ENCODE results near the gene POLRMT. TPM values are rescaled to one million over a fixed set of nuclear protein-coding genes. Genes with fewer than 3 reads are reported as not detected.

The POLRMT gene
- total and polyA plus RNA-seq, 8 donors: 28.5 to 44.7 (median 39.7) TPM

DNA sequence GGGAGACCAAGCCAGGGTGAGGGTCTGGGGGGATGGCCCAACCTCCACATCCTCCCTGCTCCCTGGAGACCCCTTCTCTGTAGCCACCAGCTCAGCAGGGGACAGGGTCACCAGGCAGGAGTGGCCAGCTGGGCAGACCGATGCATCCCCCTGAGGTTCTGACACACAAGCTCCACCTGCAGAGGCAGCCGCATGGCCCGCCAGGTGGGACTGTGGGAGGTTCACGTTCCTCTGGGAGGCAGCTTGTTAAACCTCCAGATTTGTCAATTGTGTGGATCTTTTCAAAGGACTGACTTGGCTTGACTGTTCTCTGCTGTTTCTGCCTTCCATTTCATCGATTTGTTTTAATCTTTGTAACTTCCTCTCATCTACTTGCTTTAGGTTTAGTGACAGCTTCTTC lies 8.1 kb downstream of the POLRMT start:
- no peak for DNase-seq
- intact Hi-C loops (cut with DNase I): no loop called here
- no peak for ATAC-seq
- Histone ChIP-seq H3K27ac (no peak overlapping the region), H3K4me3 (no peak overlapping the region), H3K36me3 (peaks cover 0 to 90% of the 10 kb centered on the region in 2 donors), H3K9me3 (no peaks in the 10 kb centered on the region), H3K27me3 (no peaks in the 10 kb centered on the region), H3K4me1 (peaks cover 0 to 3% of the 10 kb centered on the region in 2 donors)
- TF ChIP-seq, protein P1, sequence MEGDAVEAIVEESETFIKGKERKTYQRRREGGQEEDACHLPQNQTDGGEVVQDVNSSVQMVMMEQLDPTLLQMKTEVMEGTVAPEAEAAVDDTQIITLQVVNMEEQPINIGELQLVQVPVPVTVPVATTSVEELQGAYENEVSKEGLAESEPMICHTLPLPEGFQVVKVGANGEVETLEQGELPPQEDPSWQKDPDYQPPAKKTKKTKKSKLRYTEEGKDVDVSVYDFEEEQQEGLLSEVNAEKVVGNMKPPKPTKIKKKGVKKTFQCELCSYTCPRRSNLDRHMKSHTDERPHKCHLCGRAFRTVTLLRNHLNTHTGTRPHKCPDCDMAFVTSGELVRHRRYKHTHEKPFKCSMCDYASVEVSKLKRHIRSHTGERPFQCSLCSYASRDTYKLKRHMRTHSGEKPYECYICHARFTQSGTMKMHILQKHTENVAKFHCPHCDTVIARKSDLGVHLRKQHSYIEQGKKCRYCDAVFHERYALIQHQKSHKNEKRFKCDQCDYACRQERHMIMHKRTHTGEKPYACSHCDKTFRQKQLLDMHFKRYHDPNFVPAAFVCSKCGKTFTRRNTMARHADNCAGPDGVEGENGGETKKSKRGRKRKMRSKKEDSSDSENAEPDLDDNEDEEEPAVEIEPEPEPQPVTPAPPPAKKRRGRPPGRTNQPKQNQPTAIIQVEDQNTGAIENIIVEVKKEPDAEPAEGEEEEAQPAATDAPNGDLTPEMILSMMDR (IDR thresholded peaks at IDR 0.05): no peak

DNA sequence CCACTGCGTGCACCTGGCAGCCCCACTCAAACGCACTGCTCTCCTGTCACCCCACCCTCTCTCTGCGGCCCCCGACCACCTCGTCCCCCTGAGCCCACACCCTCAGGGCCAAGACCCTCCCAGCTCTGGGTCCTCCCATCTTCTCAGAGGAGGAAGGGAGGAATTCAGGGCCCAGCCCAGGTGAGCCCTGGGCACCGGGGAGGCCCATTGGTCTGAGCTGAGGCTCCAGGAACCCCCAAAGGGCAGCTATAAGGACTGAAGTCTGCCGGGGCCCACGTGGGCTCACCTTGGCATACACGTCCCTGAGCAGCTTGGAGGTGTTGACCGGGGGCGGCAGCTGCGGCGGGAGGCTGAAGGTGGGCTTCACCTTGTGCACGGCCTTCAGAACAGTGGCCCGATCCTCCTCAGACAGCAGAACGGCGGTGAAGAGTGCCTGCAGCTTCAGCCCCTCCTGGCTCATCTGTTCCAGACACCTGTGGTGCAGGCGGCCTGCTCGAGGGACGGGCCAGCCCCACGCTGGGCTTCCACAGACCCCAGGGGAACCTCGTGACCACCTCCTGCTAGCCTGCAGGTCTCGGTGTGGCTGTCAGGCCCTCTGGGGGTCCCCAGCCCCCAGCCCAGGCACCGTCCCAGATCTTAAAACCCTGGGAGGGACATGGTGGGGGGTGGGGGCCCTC lies 8.8 kb downstream of the POLRMT start:
- Histone ChIP-seq H3K4me3 (no peak overlapping the region), H3K9me3 (no peaks in the 10 kb centered on the region), H3K4me1 (no peaks in the 10 kb centered on the region), H3K27me3 (no peaks in the 10 kb centered on the region), H3K36me3 (peaks cover 0 to 90% of the 10 kb centered on the region in 2 donors), H3K27ac (no peak overlapping the region)
- ATAC-seq (no peak), DNase-seq (no peak)
- intact Hi-C loops (cut with DNase I): no loop called here
- TF ChIP-seq, protein P1 (IDR thresholded peaks at IDR 0.05): no peak

DNA sequence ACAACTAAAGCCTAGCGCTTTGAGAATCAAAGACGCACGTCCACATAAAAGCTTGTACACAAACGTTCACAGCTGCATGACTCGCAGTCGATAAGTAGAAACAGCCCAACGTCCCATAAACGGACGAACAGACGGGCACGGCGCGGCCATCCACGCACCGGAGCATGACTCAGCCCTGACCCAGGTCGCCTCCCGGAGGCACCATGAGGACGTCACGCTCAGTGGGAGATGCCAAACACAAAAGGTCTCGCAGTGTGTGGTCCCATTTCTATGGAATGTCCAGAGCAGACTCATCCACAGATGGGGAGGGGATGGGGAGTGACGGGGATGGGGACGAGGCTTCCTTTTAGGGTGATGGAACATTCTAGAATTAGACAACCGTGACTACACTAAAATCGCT lies 9.4 kb downstream of the POLRMT start:
- H3K36me3 ChIP-seq: peaks cover 0 to 90% of the 10 kb centered on the region in 2 donors
- H3K4me3 ChIP-seq: no peak overlapping the region
- H3K4me1 ChIP-seq: no peaks in the 10 kb centered on the region
- no peaks in the 10 kb centered on the region for H3K9me3 ChIP-seq
- no peaks in the 10 kb centered on the region for H3K27me3 ChIP-seq
- intact Hi-C loops (cut with DNase I): no loop called here
- TF ChIP-seq, protein P1 (IDR thresholded peaks at IDR 0.05): no peak
- DNase-seq (no peak), ATAC-seq (no peak)
- no peak overlapping the region for H3K27ac ChIP-seq

DNA sequence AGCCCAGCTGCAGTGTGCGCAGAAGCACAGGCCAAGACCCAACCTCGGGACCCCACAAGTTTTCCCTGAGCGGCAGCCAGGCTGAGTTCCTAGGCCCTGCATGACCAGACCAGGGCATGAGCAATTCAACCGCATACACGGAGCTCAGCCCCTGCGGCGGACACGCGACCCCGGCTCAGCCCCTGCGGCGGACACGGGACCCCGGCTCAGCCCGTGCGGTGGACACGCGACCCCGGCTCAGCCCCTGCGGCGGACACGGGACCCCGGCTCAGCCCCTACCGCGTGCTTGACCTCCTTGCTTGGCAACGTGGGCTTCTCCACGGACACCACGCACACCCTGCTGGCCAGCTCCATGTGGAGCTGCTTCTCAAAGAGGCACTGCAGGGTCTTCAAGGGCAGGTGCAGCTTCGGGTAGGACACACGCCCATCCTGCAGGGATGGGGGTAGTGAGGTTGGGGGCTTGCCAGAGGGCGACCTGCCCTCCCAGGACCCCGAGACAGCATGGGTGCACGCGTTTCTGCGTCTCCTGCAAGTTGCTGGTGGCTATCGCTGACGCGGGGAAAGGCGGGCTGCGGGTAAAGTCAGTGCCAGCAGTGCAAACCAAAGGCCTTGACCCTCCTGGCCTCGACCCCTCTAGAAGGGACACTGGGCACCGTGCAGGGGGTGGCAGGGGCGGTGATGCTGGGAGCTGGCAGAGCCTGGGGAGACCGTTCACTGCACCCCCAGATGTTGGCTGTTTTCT lies 10.0 kb downstream of the POLRMT start:
- Histone ChIP-seq H3K4me1 (no peaks in the 10 kb centered on the region), H3K9me3 (no peaks in the 10 kb centered on the region), H3K27ac (no peak overlapping the region), H3K4me3 (no peak overlapping the region), H3K36me3 (peaks cover 0 to 90% of the 10 kb centered on the region in 2 donors), H3K27me3 (no peaks in the 10 kb centered on the region)
- TF ChIP-seq, protein P1 (IDR thresholded peaks at IDR 0.05): no peak
- peak in 1 of 4 donors; percentile 60 for DNase-seq
- ATAC-seq: no peak
- intact Hi-C loops (cut with DNase I): no loop called here

DNA sequence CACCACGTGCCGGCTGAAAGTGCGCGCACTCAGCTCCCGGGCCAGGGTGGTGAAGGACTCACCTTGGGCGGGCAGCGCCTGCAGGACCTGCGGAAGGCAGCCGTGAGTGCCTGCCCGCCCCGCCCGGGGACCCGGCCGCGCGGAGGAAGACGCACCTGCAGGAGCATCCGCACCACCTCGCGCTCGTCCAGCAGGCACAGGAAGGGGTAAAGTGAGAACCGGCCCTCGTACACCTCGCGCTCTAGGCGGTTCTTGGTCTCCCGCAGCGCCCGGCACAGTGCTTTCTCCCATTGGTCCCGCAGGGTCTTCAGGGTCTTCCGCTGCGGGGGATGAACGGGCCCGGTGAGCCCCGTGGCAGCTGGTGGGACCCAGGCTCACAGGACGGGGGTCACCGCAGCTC lies 10.7 kb downstream of the POLRMT start:
- DNase-seq (peak in 1 of 4 donors; percentile 71), ATAC-seq (no peak)
- Histone ChIP-seq H3K4me3 (no peak overlapping the region), H3K36me3 (peaks cover 0 to 90% of the 10 kb centered on the region in 2 donors), H3K9me3 (no peaks in the 10 kb centered on the region), H3K27ac (no peak overlapping the region), H3K27me3 (no peaks in the 10 kb centered on the region), H3K4me1 (no peaks in the 10 kb centered on the region)
- TF ChIP-seq, protein P1 (IDR thresholded peaks at IDR 0.05): no peak
- intact Hi-C loops (cut with DNase I): no loop called here

Data from left lung (tissue), 10 donors.